Diencephalon (tissue), 1 donor: ENCODE measurements around the gene TRAK1. TPM values are rescaled to one million over a fixed set of nuclear protein-coding genes. Genes with fewer than 3 reads are reported as not detected.

Source experiments
- small RNA-seq: library from RNA; depleted of rRNA; stranded (forward); fragments of <200 nt; gene quantifications from one replicate; pipeline ENCODE3, GENCODE V24; 2014
- total RNA-seq: library from RNA; depleted of rRNA; stranded (reverse); fragments of >200 nt; gene quantifications from one replicate; pipeline ENCODE4 v1.2.3, GENCODE V29; 2014

TRAK1 gene, protein sequence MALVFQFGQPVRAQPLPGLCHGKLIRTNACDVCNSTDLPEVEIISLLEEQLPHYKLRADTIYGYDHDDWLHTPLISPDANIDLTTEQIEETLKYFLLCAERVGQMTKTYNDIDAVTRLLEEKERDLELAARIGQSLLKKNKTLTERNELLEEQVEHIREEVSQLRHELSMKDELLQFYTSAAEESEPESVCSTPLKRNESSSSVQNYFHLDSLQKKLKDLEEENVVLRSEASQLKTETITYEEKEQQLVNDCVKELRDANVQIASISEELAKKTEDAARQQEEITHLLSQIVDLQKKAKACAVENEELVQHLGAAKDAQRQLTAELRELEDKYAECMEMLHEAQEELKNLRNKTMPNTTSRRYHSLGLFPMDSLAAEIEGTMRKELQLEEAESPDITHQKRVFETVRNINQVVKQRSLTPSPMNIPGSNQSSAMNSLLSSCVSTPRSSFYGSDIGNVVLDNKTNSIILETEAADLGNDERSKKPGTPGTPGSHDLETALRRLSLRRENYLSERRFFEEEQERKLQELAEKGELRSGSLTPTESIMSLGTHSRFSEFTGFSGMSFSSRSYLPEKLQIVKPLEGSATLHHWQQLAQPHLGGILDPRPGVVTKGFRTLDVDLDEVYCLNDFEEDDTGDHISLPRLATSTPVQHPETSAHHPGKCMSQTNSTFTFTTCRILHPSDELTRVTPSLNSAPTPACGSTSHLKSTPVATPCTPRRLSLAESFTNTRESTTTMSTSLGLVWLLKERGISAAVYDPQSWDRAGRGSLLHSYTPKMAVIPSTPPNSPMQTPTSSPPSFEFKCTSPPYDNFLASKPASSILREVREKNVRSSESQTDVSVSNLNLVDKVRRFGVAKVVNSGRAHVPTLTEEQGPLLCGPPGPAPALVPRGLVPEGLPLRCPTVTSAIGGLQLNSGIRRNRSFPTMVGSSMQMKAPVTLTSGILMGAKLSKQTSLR
- total RNA-seq, result 48.9 TPM

DNA sequence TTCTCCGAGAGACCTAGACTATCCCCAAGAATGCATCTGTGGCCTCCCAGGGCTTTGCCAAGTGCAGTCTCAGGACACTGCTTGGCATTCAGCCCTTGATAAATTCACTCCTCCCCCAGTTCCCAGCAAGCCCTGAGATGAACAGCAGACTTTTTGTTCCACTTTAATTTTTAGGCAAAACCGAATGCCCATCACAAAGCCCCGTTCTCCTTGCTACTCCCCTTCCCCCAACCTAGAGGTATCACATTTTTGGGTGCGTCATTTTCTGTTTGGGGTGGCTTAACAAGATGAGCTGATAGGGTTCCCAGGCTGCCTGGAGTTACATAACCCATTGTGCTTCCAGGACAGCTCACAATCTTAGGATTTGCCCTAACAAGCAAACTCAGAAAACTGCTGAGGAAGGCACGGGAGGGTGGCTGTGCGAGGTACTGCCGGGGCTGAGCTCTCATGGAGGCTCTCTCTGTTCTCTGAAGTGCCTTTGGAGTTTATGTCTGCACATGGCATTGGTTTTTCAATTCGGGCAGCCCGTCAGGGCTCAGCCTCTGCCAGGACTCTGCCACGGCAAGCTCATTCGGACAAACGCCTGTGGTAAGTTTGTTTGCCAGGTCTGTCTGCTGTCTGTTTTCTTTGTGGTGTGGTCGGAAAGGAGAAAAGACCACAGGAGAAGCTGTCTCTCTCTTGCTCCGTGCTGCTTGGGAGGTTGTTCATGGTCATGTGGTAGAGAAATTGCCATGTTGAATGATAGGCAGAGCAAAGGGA is at the start of gene TRAK1:
Gene TRAK1, plus strand, starts transcription at position 385 of the 759 bp plus-strand sequence. Its CDS starts 113 bp downstream, at position 498.

DNA sequence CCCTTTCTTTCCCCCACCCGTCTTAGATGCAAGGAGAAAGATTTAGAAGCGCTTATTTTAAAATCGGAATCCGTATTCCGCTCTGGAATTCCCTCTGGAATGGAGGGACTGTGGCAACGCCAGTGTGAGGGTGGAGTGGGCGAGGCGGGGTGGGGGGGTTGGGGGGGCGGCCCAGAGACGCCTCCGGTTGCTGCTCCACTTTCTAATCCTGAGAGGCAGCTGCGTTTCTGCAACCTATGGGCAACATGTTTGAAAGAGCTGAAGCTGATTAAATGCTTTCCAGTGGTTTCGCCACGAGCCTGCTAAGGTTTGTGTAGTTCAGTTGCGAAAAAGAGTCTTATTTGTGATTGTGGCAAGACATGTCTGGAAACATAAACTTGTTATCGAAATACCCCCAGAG is 174.9 kb downstream of the TRAK1 start, which contains the start of gene CCK:
Gene CCK, minus strand, starts transcription at position 101 of the 400 bp plus-strand sequence. CDS start 2,555 bp downstream, outside the sequence.

Small RNA genes lying within 50 kb of the gene (small RNA-seq; reads per million reads assigned to genes)
- gene RNU4-78P, result not detected

Other genes with a start within 250 kb of the TRAK1 start
- 21.0 TPM for gene ULK4, start 129.3 kb upstream of the TRAK1 start, total RNA-seq
- 14.5 TPM for gene CCK, start 174.8 kb downstream of the TRAK1 start, total RNA-seq